Liver (tissue), 9 donors: Measurements from ENCODE around the gene GLDN. TPM values are rescaled to one million over a fixed set of nuclear protein-coding genes. Genes with fewer than 3 reads are reported as not detected.

Source experiments
- DNase-seq: peaks from one replicate; pipeline ENCODE4 v3.0.0-alpha.2; 2017; ENCODE audit warnings: low spot score
- H3K27ac ChIP-seq, 2 donors: one replicate each; pipeline ENCODE4 v1.7.0; 2013; ENCODE audit warnings: inconsistent platforms in 2 of 2, low read length in 2 of 2, control low read depth in 1 of 2, low read depth in 1 of 2, mild to moderate bottlenecking in 1 of 2
- H3K27me3 ChIP-seq, 4 donors: one replicate each; pipeline versions ENCODE4 v1.6.1 to v1.7.0; 2013; ENCODE audit warnings: low read length in 3 of 4, inconsistent platforms in 1 of 4, mild to moderate bottlenecking in 1 of 4, moderate library complexity in 1 of 4; ENCODE audit not compliant: control insufficient read depth in 4 of 4, insufficient read depth in 4 of 4
- H3K36me3 ChIP-seq, 4 donors: one replicate each; pipeline versions ENCODE4 v1.6.1 to v1.7.0; 2013; ENCODE audit warnings: low read length in 3 of 4, mild to moderate bottlenecking in 3 of 4, low read depth in 1 of 4, moderate library complexity in 1 of 4; ENCODE audit not compliant: control insufficient read depth in 4 of 4, insufficient read depth in 3 of 4
- H3K4me1 ChIP-seq, 4 donors: one replicate each; pipeline versions ENCODE4 v1.6.1 to v1.7.0; 2013; ENCODE audit warnings: low read length in 3 of 4, mild to moderate bottlenecking in 3 of 4, moderate library complexity in 1 of 4; ENCODE audit not compliant: control insufficient read depth in 4 of 4, insufficient read depth in 4 of 4
- H3K4me3 ChIP-seq, 3 donors: one replicate each; pipeline versions ENCODE4 v1.6.1 to v1.7.0; 2013; ENCODE audit warnings: low read length in 3 of 3, control low read depth in 1 of 3, low read depth in 1 of 3, mild to moderate bottlenecking in 1 of 3
- H3K9ac ChIP-seq, 2 donors: one replicate each; pipeline ENCODE4 v1.7.0; 2013; ENCODE audit warnings: low read length in 2 of 2, mild to moderate bottlenecking in 2 of 2, moderate library complexity in 2 of 2, control low read depth in 1 of 2, low read depth in 1 of 2
- H3K9me3 ChIP-seq, 4 donors: one replicate each; pipeline versions ENCODE4 v1.6.1 to v1.7.0; 2013; ENCODE audit warnings: low read length in 3 of 4; ENCODE audit not compliant: control insufficient read depth in 4 of 4
- FOXA1 ChIP-seq: IDR thresholded peaks from 2 replicates; pipeline ENCODE4 v1.6.1; 2016; ENCODE audit warnings: antibody characterized with exemption
- GABPA ChIP-seq, 2 donors: IDR thresholded peaks in 1 of 2; conservative IDR thresholded peaks in 1 of 2; 2 replicates each; pipeline ENCODE4 v1.6.1; 2016; ENCODE audit warnings: antibody characterized with exemption in 2 of 2, mild to moderate bottlenecking in 1 of 2, moderate library complexity in 1 of 2
- JUND ChIP-seq, 2 donors: IDR thresholded peaks; 2 replicates each; pipeline ENCODE4 v1.6.1; 2016; ENCODE audit warnings: antibody characterized with exemption in 2 of 2
- NR2F2 ChIP-seq: IDR thresholded peaks from 2 replicates; pipeline ENCODE4 v1.6.1; 2016; ENCODE audit warnings: antibody characterized with exemption
- RAD21 ChIP-seq, 2 donors: IDR thresholded peaks; 2 replicates each; pipeline ENCODE4 v1.6.1; 2016; ENCODE audit warnings: antibody characterized with exemption in 2 of 2, mild to moderate bottlenecking in 2 of 2
- RXRA ChIP-seq, 2 donors: IDR thresholded peaks; 2 replicates each; pipeline ENCODE4 v1.6.1; 2017 to 2018; ENCODE audit warnings: antibody characterized with exemption in 2 of 2, mild to moderate bottlenecking in 1 of 2
- TAF1 ChIP-seq: conservative IDR thresholded peaks from 2 replicates; pipeline ENCODE4 v1.6.1; 2016; ENCODE audit warnings: antibody characterized with exemption, mild to moderate bottlenecking
- YY1 ChIP-seq: IDR thresholded peaks from 2 replicates; pipeline ENCODE4 v1.6.1; 2016; ENCODE audit warnings: antibody characterized with exemption, mild to moderate bottlenecking
- WGBS: extraction: QIAGEN DNeasy Blood & Tissue Kit; methylation state at CpG from one replicate; pipeline ENCODE4 v1.1.7; 2013; 5-methylcytosine and 5-hydroxymethylcytosine counted together
- polyA plus RNA-seq, 2 donors: library from polyadenylated mRNA; stranded (reverse) in 1 of 2; unstranded in 1 of 2; fragments of 200-250 nt in 1 of 2; fragments of >200 nt in 1 of 2; fragmentation: Nextera tagmentation in 1 of 2; extraction: Ambion mirVana in 1 of 2; gene quantifications; one replicate each; pipeline versions ENCODE4 v1.2.1 to v1.2.3, GENCODE V29; 2013 to 2015
- total RNA-seq, 2 donors: library from RNA; depleted of rRNA; stranded (reverse); fragments of >200 nt; gene quantifications; one replicate each; pipeline ENCODE4 v1.2.3, GENCODE V29; 2014
- TF ChIP-seq, protein P1 (sequence below): IDR thresholded peaks from 2 replicates; pipeline ENCODE4 v1.6.1; 2016; ENCODE audit warnings: antibody characterized with exemption
- TF ChIP-seq, protein P2 (sequence below): fragments of 150-350 bp; IDR thresholded peaks from 2 replicates; pipeline ENCODE4 v1.5.1; 2017; ENCODE audit warnings: improper control_type of control experiment, low read depth, low read length; ENCODE audit not compliant: missing input control
- TF ChIP-seq, protein P3 (sequence below): IDR thresholded peaks from 2 replicates; pipeline ENCODE4 v1.6.1; 2016; ENCODE audit warnings: antibody characterized with exemption, mild to moderate bottlenecking
- TF ChIP-seq, protein P4 (sequence below): IDR thresholded peaks from 2 replicates; pipeline ENCODE4 v1.6.1; 2016; ENCODE audit warnings: antibody characterized with exemption
- donor health status: healthy.
- donor health status: healthy.
- donor health status: healthy.
- donor health status: healthy.
- donor health status: healthy.

Gene GLDN
- total and polyA plus RNA-seq, 4 donors: 0.15 to 1.4 (median 0.33) TPM

DNA sequence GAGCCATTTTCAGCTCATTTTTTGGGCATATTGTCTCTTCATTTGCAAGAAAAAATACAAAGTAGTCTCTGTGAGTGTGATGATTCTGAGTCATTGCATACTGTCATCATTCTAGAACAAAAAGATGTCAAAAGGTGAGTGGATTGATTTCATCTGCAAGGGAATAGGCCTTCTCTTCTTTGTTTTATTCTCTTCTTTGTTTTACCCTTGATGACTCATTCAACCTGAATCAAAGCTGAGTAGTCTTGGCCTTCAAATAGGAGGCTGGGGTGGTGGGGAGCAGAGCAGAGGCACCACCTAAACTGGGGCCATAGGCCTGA lies 28.4 kb upstream of the GLDN start:
- TF ChIP-seq RXRA (IDR thresholded peaks at IDR 0.05) (no peak), YY1 (no peak), FOXA1 (no peak), RAD21 (IDR thresholded peaks at IDR 0.05) (no peak), GABPA (IDR thresholded peaks at IDR 0.05 in 1 of 2, conservative IDR thresholded peaks at IDR 0.05 in 1 of 2) (no peak)
- TF ChIP-seq, protein P1, sequence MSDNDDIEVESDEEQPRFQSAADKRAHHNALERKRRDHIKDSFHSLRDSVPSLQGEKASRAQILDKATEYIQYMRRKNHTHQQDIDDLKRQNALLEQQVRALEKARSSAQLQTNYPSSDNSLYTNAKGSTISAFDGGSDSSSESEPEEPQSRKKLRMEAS: no peak
- no peaks in the 10 kb centered on the region for H3K36me3 ChIP-seq
- H3K27me3 ChIP-seq: no peaks in the 10 kb centered on the region
- no peak overlapping the region for H3K27ac ChIP-seq
- no peaks in the 10 kb centered on the region for H3K9me3 ChIP-seq
- no peak overlapping the region for H3K4me3 ChIP-seq
- H3K9ac ChIP-seq: no peak overlapping the region
- no peaks in the 10 kb centered on the region for H3K4me1 ChIP-seq
- no peak for DNase-seq

DNA sequence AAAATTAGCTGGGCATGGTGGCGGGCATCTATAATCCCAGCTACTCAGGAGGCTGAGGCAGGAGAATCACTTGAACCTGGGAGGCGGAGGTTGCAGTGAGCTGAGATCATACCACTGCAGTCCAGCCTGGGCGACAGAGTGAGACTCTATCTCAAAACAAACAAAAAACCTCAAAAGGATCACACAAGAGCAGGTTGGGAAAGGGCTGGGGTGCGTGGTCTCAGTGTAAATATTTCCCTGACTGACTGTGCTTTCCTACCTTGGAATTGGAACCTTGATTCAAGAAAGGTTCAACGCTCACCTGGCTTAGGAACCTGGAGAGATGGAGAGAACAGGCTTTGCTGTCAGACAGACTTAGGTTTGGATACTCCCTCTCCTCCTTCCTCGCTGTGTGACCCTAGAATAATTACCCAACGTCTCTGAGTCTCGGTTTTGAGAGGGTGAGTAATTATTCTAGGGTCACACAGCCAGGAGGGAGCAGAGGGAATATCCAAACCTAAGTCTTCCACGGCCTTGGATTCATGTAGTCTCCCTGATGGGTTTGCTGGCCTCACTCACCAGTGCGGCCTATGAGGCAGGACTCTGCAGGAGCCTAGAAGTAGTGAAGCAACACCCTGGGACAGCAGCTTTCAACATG lies 27.7 kb upstream of the GLDN start:
- Histone ChIP-seq H3K9ac (no peak overlapping the region), H3K4me1 (no peaks in the 10 kb centered on the region)
- no peak for DNase-seq

More for the DNA sequence above, 27.7 kb upstream of the GLDN start:
- TF ChIP-seq, protein P2, sequence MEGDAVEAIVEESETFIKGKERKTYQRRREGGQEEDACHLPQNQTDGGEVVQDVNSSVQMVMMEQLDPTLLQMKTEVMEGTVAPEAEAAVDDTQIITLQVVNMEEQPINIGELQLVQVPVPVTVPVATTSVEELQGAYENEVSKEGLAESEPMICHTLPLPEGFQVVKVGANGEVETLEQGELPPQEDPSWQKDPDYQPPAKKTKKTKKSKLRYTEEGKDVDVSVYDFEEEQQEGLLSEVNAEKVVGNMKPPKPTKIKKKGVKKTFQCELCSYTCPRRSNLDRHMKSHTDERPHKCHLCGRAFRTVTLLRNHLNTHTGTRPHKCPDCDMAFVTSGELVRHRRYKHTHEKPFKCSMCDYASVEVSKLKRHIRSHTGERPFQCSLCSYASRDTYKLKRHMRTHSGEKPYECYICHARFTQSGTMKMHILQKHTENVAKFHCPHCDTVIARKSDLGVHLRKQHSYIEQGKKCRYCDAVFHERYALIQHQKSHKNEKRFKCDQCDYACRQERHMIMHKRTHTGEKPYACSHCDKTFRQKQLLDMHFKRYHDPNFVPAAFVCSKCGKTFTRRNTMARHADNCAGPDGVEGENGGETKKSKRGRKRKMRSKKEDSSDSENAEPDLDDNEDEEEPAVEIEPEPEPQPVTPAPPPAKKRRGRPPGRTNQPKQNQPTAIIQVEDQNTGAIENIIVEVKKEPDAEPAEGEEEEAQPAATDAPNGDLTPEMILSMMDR: no peak
- TF ChIP-seq JUND (IDR thresholded peaks at IDR 0.05) (no peak), RAD21 (IDR thresholded peaks at IDR 0.05) (no peak), TAF1 (no peak), NR2F2 (no peak)
- TF ChIP-seq, protein P3, sequence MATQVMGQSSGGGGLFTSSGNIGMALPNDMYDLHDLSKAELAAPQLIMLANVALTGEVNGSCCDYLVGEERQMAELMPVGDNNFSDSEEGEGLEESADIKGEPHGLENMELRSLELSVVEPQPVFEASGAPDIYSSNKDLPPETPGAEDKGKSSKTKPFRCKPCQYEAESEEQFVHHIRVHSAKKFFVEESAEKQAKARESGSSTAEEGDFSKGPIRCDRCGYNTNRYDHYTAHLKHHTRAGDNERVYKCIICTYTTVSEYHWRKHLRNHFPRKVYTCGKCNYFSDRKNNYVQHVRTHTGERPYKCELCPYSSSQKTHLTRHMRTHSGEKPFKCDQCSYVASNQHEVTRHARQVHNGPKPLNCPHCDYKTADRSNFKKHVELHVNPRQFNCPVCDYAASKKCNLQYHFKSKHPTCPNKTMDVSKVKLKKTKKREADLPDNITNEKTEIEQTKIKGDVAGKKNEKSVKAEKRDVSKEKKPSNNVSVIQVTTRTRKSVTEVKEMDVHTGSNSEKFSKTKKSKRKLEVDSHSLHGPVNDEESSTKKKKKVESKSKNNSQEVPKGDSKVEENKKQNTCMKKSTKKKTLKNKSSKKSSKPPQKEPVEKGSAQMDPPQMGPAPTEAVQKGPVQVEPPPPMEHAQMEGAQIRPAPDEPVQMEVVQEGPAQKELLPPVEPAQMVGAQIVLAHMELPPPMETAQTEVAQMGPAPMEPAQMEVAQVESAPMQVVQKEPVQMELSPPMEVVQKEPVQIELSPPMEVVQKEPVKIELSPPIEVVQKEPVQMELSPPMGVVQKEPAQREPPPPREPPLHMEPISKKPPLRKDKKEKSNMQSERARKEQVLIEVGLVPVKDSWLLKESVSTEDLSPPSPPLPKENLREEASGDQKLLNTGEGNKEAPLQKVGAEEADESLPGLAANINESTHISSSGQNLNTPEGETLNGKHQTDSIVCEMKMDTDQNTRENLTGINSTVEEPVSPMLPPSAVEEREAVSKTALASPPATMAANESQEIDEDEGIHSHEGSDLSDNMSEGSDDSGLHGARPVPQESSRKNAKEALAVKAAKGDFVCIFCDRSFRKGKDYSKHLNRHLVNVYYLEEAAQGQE: no peak
- TF ChIP-seq, protein P4, sequence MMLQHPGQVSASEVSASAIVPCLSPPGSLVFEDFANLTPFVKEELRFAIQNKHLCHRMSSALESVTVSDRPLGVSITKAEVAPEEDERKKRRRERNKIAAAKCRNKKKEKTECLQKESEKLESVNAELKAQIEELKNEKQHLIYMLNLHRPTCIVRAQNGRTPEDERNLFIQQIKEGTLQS: no peak
- TF ChIP-seq, protein P1: no peak
- no peak overlapping the region for H3K4me3 ChIP-seq
- WGBS: 80% methylated on average over 10 of the region's 10 CpGs
- H3K27me3 ChIP-seq: no peaks in the 10 kb centered on the region
- H3K9me3 ChIP-seq: no peaks in the 10 kb centered on the region
- H3K27ac ChIP-seq: no peak overlapping the region
- no peaks in the 10 kb centered on the region for H3K36me3 ChIP-seq
